MCF 10A (cell line): ENCODE data around the gene POC5. TPM values are rescaled to one million over a fixed set of nuclear protein-coding genes. Genes with fewer than 3 reads are reported as not detected.

ENCODE experiments used
- BruUV-seq: library from RNA; stranded (reverse); fragments of 400-500 nt; replicated peaks from 2 replicates; lab custom pipeline; 2021; lab: Mats Ljungman, UMichigan
- CTCF ChIA-PET: fragments of 300-600 bp; sonication (Branson Sonifier 250); formaldehyde crosslinking; extraction: SDS; loops from one replicate; lab custom pipeline; 2021; ENCODE audit warnings: antibody characterized with exemption, inconsistent platforms; lab: Yijun Ruan, JAX
- POLR2A ChIA-PET: fragments of 300-600, 350-650 bp; sonication (Branson Sonifier 250); formaldehyde crosslinking; extraction: SDS; loops from one replicate; lab custom pipeline; 2020; ENCODE audit warnings: antibody characterized with exemption, inconsistent platforms; lab: Yijun Ruan, JAX
- DNase-seq: peaks from one replicate; pipeline ENCODE4 v3.0.0-alpha.2; 2018; ENCODE audit not compliant: unreplicated experiment
- H3K27ac Mint-ChIP-seq: one replicate; pipeline ENCODE4 v1.8.0; 2022; ENCODE audit warnings: mild to moderate bottlenecking, low read depth, mixed read lengths; ENCODE audit not compliant: unreplicated experiment
- H3K27me3 Mint-ChIP-seq: one replicate; pipeline ENCODE4 v1.8.0; 2022; ENCODE audit warnings: mixed read lengths; ENCODE audit not compliant: insufficient read depth, unreplicated experiment
- H3K36me3 Mint-ChIP-seq: one replicate; pipeline ENCODE4 v1.8.0; 2022; ENCODE audit warnings: mild to moderate bottlenecking, moderate library complexity, mixed read lengths; ENCODE audit not compliant: insufficient read depth, unreplicated experiment
- H3K4me1 Mint-ChIP-seq: one replicate; pipeline ENCODE4 v1.8.0; 2022; ENCODE audit warnings: mixed read lengths; ENCODE audit not compliant: insufficient read depth, unreplicated experiment
- H3K4me3 Mint-ChIP-seq: one replicate; pipeline ENCODE4 v1.8.0; 2022; ENCODE audit warnings: mild to moderate bottlenecking, moderate library complexity, mixed read lengths; ENCODE audit not compliant: unreplicated experiment
- H3K9me3 Mint-ChIP-seq: one replicate; pipeline ENCODE4 v1.8.0; 2022; ENCODE audit warnings: mixed read lengths; ENCODE audit not compliant: unreplicated experiment
- intact Hi-C: fragments of 100-400 bp; cut with micrococcal nuclease; formaldehyde crosslinking; loops from 2 replicates; pipeline ENCODE4 v1.14.1; 2022
- total RNA-seq: library from RNA; stranded (reverse); gene quantifications from 2 replicates; pipeline ENCODE4 v1.2.3, GENCODE V29; 2022
- TF ChIP-seq, protein P1 (sequence below): fragments of 200-600 bp; IDR thresholded peaks from one replicate; pipeline ENCODE4 v1.8.0; 2022; ENCODE audit warnings: antibody characterized with exemption, mild to moderate bottlenecking; ENCODE audit not compliant: unreplicated experiment

The POC5 gene
- total RNA-seq, 1 experiment from 2014 or later, result 14.3 TPM

- Mint-ChIP-seq H3K9me3 (no peaks in the 10 kb centered on the region), H3K27ac (no peak overlapping the region), H3K4me3 (no peak overlapping the region), H3K27me3 (no peaks in the 10 kb centered on the region), H3K4me1 (no peaks in the 10 kb centered on the region), H3K36me3 (no peaks in the 10 kb centered on the region)
- CTCF ChIA-PET, result interaction anchor here (0.5 to 1.7 kb wide), 3 partner anchors 22 to 139 kb away, joined by 3 to 4 read pairs (median 3); no protein-coding TSS in a partner anchor
- POLR2A ChIA-PET, result interaction anchor here (1.2 kb wide), 1 partner anchor 21 kb away, joined by 3 read pairs; no protein-coding TSS in a partner anchor
- TF ChIP-seq, protein P1, sequence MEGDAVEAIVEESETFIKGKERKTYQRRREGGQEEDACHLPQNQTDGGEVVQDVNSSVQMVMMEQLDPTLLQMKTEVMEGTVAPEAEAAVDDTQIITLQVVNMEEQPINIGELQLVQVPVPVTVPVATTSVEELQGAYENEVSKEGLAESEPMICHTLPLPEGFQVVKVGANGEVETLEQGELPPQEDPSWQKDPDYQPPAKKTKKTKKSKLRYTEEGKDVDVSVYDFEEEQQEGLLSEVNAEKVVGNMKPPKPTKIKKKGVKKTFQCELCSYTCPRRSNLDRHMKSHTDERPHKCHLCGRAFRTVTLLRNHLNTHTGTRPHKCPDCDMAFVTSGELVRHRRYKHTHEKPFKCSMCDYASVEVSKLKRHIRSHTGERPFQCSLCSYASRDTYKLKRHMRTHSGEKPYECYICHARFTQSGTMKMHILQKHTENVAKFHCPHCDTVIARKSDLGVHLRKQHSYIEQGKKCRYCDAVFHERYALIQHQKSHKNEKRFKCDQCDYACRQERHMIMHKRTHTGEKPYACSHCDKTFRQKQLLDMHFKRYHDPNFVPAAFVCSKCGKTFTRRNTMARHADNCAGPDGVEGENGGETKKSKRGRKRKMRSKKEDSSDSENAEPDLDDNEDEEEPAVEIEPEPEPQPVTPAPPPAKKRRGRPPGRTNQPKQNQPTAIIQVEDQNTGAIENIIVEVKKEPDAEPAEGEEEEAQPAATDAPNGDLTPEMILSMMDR, result no peak
- no peak for DNase-seq
- intact Hi-C loops, result no loop called here
- BruUV-seq, result no TSS peak
Observed at GRCh38 chr5:75659791-75660450, 57.3 kb downstream of the POC5 start.

GRCh38 chr5:75656311-75657003 lies 60.8 kb downstream of the POC5 start:
- POLR2A ChIA-PET, result interaction anchor here (0.8 to 2.2 kb wide), 11 partner anchors 9 to 315 kb away, joined by 3 to 11 read pairs (median 4); partner anchors contain the start of gene POC5
- H3K4me3 Mint-ChIP-seq, result peak overlapping the region; percentile 71
- DNase-seq, result no peak
- intact Hi-C loops, result no loop called here
- no TSS peak for BruUV-seq
- H3K27me3 Mint-ChIP-seq, result no peaks in the 10 kb centered on the region
- H3K4me1 Mint-ChIP-seq, result no peaks in the 10 kb centered on the region
- TF ChIP-seq, protein P1, result no peak
- H3K9me3 Mint-ChIP-seq, result no peaks in the 10 kb centered on the region
- CTCF ChIA-PET, result interaction anchor here (0.7 to 1.7 kb wide), 5 partner anchors 13 to 1629 kb away, joined by 3 to 4 read pairs (median 4); no protein-coding TSS in a partner anchor
- H3K27ac Mint-ChIP-seq, result peak overlapping the region; percentile 41
- no peaks in the 10 kb centered on the region for H3K36me3 Mint-ChIP-seq

- BruUV-seq, result no TSS peak
Observed at GRCh38 chr5:75654693-75655295, 62.4 kb downstream of the POC5 start.

More at GRCh38 chr5:75654693-75655295, 62.4 kb downstream of the POC5 start:
- ChIA-PET POLR2A (interaction anchor here (0.6 to 2.2 kb wide), 3 partner anchors 36 to 423 kb away, joined by 3 to 8 read pairs (median 4); no protein-coding TSS in a partner anchor), CTCF (no interaction called here)
- Mint-ChIP-seq H3K36me3 (peaks cover 5% of the 10 kb centered on the region), H3K27me3 (no peaks in the 10 kb centered on the region), H3K9me3 (no peaks in the 10 kb centered on the region), H3K4me3 (no peak overlapping the region), H3K27ac (no peak overlapping the region), H3K4me1 (no peaks in the 10 kb centered on the region)
- TF ChIP-seq, protein P1, result no peak
- DNase-seq, result no peak
- intact Hi-C loops, result no loop called here
